HG03432 (cell line): ENCODE measurements around the gene MAGIX.

Experiments used
- ATAC-seq: cut with Tn5 transposase; IDR thresholded peaks from one replicate; pipeline ENCODE4 v1.9.1; 2021; ENCODE audit warnings: mild to moderate bottlenecking, moderate library complexity; ENCODE audit not compliant: unreplicated experiment

Gene MAGIX

GRCh38 chrX:49203536-49203935 is 41.0 kb downstream of the MAGIX start:
- ATAC-seq: no peak

- no peak for ATAC-seq
Measured at GRCh38 chrX:49204017-49204416, 41.5 kb downstream of the MAGIX start.

- no peak for ATAC-seq
Measured at GRCh38 chrX:49204709-49205108, 42.2 kb downstream of the MAGIX start.

- ATAC-seq: no peak
Measured at GRCh38 chrX:49205443-49205842, 42.9 kb downstream of the MAGIX start.

GRCh38 chrX:49206543-49206942 is 44.0 kb downstream of the MAGIX start:
- no peak for ATAC-seq

GRCh38 chrX:49208399-49208798 is 45.8 kb downstream of the MAGIX start:
- no peak for ATAC-seq

- no peak for ATAC-seq
Measured at GRCh38 chrX:49209434-49210251, 47.1 kb downstream of the MAGIX start.

- no peak for ATAC-seq
Measured at GRCh38 chrX:49210406-49210805, 47.8 kb downstream of the MAGIX start.

GRCh38 chrX:49211074-49211473 is 48.5 kb downstream of the MAGIX start:
- no peak for ATAC-seq

- no peak for ATAC-seq
Measured at GRCh38 chrX:49212209-49212608, 49.7 kb downstream of the MAGIX start.

GRCh38 chrX:49212861-49213260 is 50.3 kb downstream of the MAGIX start:
- ATAC-seq: no peak

GRCh38 chrX:49214416-49214815 is 51.9 kb downstream of the MAGIX start:
- ATAC-seq: no peak

- no peak for ATAC-seq
Measured at GRCh38 chrX:49214996-49215526, 52.5 kb downstream of the MAGIX start.
